A549 (cell line): ENCODE data around the gene BCL2A1.
A peak's percentile ranks its signal among the peaks of the same experiment; 100 is the strongest.

ENCODE experiments used
- CTCF ChIP-seq: fragments of >200 bp; sonication (Bioruptor Twin); formaldehyde crosslinking; IDR thresholded peaks from 3 replicates; pipeline ENCODE4 v1.5.1; 2016
- JUN ChIP-seq, 2 experiments: fragments of >200 bp; sonication (Bioruptor Twin); formaldehyde crosslinking; IDR thresholded peaks; 2 replicates in 1 of 2; 3 replicates in 1 of 2; pipeline ENCODE4 v1.6.1; 2016 to 2017
- POLR2A ChIP-seq: IDR thresholded peaks from 2 replicates; pipeline ENCODE4 v1.6.1; 2012; ENCODE audit warnings: mild to moderate bottlenecking, low read length

GRCh38 chr15:79924379-79924778, 46.6 kb downstream of the BCL2A1 start:
- TF ChIP-seq CTCF (no peak), POLR2A (no peak), JUN (IDR thresholded peaks at IDR 0.05) (0 out of 5 replicates have a peak, but pooled peaks of 1 of the 2 experiments have one; percentile 2)
